ENCODE measurements around the gene KDM4B. TPM values are rescaled to one million over a fixed set of nuclear protein-coding genes. Genes with fewer than 3 reads are reported as not detected.

The KDM4B gene
- total and polyA plus RNA-seq, 10 of the 15 experiments (the other 5 are each of a cell fraction or from before 2014, with no cell fraction given): 0.47 to 49.6 (median 16.2) TPM

- TF ChIP-seq CUX1 (IDR thresholded peaks at IDR 0.05; ENCODE audit: insufficient replicate concordance, low read depth, low read length): no peak
- TF ChIP-seq ZNF592 (IDR thresholded peaks at IDR 0.05): no peak
- no peak for TF ChIP-seq E2F8 (IDR thresholded peaks at IDR 0.05; ENCODE audit: low read depth, partially characterized antibody)
- TF ChIP-seq STAT1 (conservative IDR thresholded peaks at IDR 0.05): no peak
- TF ChIP-seq NR2C1 (IDR thresholded peaks at IDR 0.05): no peak
- TF ChIP-seq CREM (IDR thresholded peaks at IDR 0.05; ENCODE audit: low read depth): no peak
- TF ChIP-seq SREBF2 (IDR thresholded peaks at IDR 0.05; ENCODE audit: low read length): no peak
- no peak for TF ChIP-seq SUZ12 (IDR thresholded peaks at IDR 0.05; ENCODE audit: unreplicated experiment)
- TF ChIP-seq ESRRA (IDR thresholded peaks at IDR 0.05; ENCODE audit: low read length): no peak
These were observed 184.0 kb downstream of the KDM4B start (continued) for GRCh38 chr19:5152767-5153532.

Data from GM12878 (cell line).